ENCODE measurements around the gene HBZ. TPM values are rescaled to one million over a fixed set of nuclear protein-coding genes. Genes with fewer than 3 reads are reported as not detected.

HBZ gene
- total and polyA plus RNA-seq, 2 of the 8 experiments (the other 6 are each of a cell fraction or from before 2014, with no cell fraction given) = 0.12 TPM; not detected in 1

DNA sequence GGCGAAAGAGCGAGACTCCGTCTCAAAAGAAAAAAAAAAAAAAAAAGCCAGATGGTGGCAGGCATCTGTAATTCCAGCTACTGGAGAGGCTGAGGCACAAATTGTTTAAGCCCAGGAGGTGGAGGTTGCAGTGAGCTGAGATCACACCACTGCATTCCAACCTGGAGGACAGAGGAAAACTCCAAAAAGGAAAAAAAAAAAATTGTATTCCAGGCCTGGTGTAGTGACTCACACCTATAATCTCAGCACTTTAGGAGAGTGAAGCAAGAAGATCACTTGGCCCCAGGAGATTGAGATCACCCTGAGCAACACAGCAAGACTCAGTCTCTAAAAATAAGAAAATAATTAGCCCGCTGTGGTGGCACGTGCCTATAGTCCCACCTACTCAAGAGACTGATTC, 47.9 kb downstream of the HBZ start:
- no peak overlapping the region for H2AFZ ChIP-seq (ENCODE audit: low read length)
- no peak overlapping the region for H3K27ac ChIP-seq (ENCODE audit: low read depth, low read length)
- 100% methylated on average over 5 of the region's 5 CpGs; no CpG with 5 or more reads in 1 of the 2 experiments for WGBS, 2 experiments (ENCODE audit: extremely low coverage in 1 of 2, insufficient coverage in 1 of 2, insufficient read length in 1 of 2, insufficient replicate concordance in 2 of 2, low coverage in 1 of 2, low lambda C conversion rate in 2 of 2, missing lambda C conversion rate in 1 of 2)
- H4K5ac ChIP-seq (ENCODE audit: insufficient read length, low read depth, low read length) = no peak overlapping the region
- H3K4me2 ChIP-seq (ENCODE audit: insufficient read depth in 1 of 2, low read depth in 2 of 2, low read length in 2 of 2) = no peak overlapping the region
- H3K4me3 ChIP-seq (ENCODE audit: extremely low read depth in 1 of 4, insufficient read depth in 2 of 4, low read depth in 3 of 4, low read length in 4 of 4) = no peak overlapping the region
- H2BK20ac ChIP-seq (ENCODE audit: low read length) = no peak overlapping the region
- H3K18ac ChIP-seq (ENCODE audit: extremely low read depth, low read length) = no peak overlapping the region
- no peak overlapping the region for H2AK5ac ChIP-seq (ENCODE audit: low read depth, low read length)
- FAIRE-seq (no peak), DNase-seq (ENCODE audit: low read depth in 1 of 2, low spot score in 2 of 2) (no peak)
- no peak overlapping the region for H3K23ac ChIP-seq (ENCODE audit: insufficient read length)
- H3K14ac ChIP-seq (ENCODE audit: insufficient read length) = no peak overlapping the region
- POLR2A ChIA-PET (ENCODE audit: partially characterized antibody) = interaction anchor here (0.6 to 34.3 kb wide), 4 partner anchors 16 to 119 kb away, joined by 3 to 348 read pairs (median 4); partner anchors contain the start of gene LUC7L
- no peak overlapping the region for H3K9ac ChIP-seq (replicated peaks in 1 of 4; ENCODE audit: extremely low read depth in 1 of 4, low read depth in 3 of 4, low read length in 3 of 4)
- no peak overlapping the region for H3K4ac ChIP-seq (replicated peaks; ENCODE audit: insufficient read length, low read depth, low read length)
- H2BK5ac ChIP-seq (ENCODE audit: low read depth, low read length) = no peak overlapping the region
- no peak overlapping the region for H2BK15ac ChIP-seq (ENCODE audit: low read length)
- H3K79me2 ChIP-seq (ENCODE audit: control insufficient read depth in 1 of 2, insufficient read depth in 2 of 2, low read length in 2 of 2) = peaks cover 0 to 7% of the 10 kb centered on the region in 2 experiments; a peak in 2 of 4 replicates
- peaks cover 33 to 70% (median 58%) of the 10 kb centered on the region in 4 experiments for H3K36me3 ChIP-seq (ENCODE audit: control insufficient read depth in 2 of 4, insufficient read depth in 4 of 4, low read length in 3 of 4)
- CTCF ChIA-PET (ENCODE audit: partially characterized antibody) = interaction anchor here (0.5 to 0.6 kb wide), 3 partner anchors 16 to 301 kb away, joined by 3 to 4 read pairs (median 3); no protein-coding TSS in a partner anchor
- H2BK120ac ChIP-seq (replicated peaks; ENCODE audit: low read depth, low read length) = no peak overlapping the region
- H3K9me3 ChIP-seq (ENCODE audit: insufficient read depth in 2 of 2, low read depth in 1 of 2, low read length in 1 of 2) = no peaks in the 10 kb centered on the region
- H3K79me1 ChIP-seq (ENCODE audit: low read depth, low read length) = peaks cover 4% of the 10 kb centered on the region; the same call in 1 of the 2 replicates
- no peak overlapping the region for H2BK12ac ChIP-seq (ENCODE audit: low read depth, low read length)
- no peak overlapping the region for H4K8ac ChIP-seq (ENCODE audit: extremely low read depth, insufficient read depth, low read length)
- no peaks in the 10 kb centered on the region for H3K23me2 ChIP-seq (ENCODE audit: low read depth, low read length)
- no peak overlapping the region for H3K56ac ChIP-seq (replicated peaks; ENCODE audit: insufficient read length, low read depth, low read length)
- no peak overlapping the region for H4K91ac ChIP-seq (replicated peaks; ENCODE audit: insufficient read length, low read length)
- peaks cover 0 to 12% of the 10 kb centered on the region in 2 experiments for H4K20me1 ChIP-seq (replicated peaks in 1 of 2; ENCODE audit: control insufficient read depth in 1 of 2, insufficient read depth in 2 of 2, low read length in 2 of 2)
- no peaks in the 10 kb centered on the region for H3K4me1 ChIP-seq (replicated peaks in 1 of 4; ENCODE audit: control insufficient read depth in 3 of 4, insufficient read depth in 4 of 4, low read length in 3 of 4)
- no peaks in the 10 kb centered on the region for H3K27me3 ChIP-seq (replicated peaks in 1 of 4; ENCODE audit: control insufficient read depth in 3 of 4, extremely low read depth in 1 of 4, insufficient read depth in 3 of 4, low read length in 3 of 4)
- no peak for TF ChIP-seq TCF12 (IDR thresholded peaks at IDR 0.05; ENCODE audit: low read depth, low read length)
- no peak for TF ChIP-seq CREB1 (IDR thresholded peaks at IDR 0.05)
- no peak for TF ChIP-seq SIN3A (conservative IDR thresholded peaks at IDR 0.05 in 1 of 2, IDR thresholded peaks at IDR 0.05 in 1 of 2; ENCODE audit: low read depth in 1 of 2, low read length in 2 of 2)
- TF ChIP-seq TAF1 (IDR thresholded peaks at IDR 0.05; ENCODE audit: low read depth, low read length) = no peak
- TF ChIP-seq NANOG (IDR thresholded peaks at IDR 0.05; ENCODE audit: insufficient read depth, low read depth, low read length, poor library complexity, severe bottlenecking) = no peak
- TF ChIP-seq, protein P1, sequence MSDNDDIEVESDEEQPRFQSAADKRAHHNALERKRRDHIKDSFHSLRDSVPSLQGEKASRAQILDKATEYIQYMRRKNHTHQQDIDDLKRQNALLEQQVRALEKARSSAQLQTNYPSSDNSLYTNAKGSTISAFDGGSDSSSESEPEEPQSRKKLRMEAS (IDR thresholded peaks at IDR 0.05) = no peak
- TF ChIP-seq PHF8 (conservative IDR thresholded peaks at IDR 0.05; ENCODE audit: low read depth, low read length) = no peak
- TF ChIP-seq, protein P2, sequence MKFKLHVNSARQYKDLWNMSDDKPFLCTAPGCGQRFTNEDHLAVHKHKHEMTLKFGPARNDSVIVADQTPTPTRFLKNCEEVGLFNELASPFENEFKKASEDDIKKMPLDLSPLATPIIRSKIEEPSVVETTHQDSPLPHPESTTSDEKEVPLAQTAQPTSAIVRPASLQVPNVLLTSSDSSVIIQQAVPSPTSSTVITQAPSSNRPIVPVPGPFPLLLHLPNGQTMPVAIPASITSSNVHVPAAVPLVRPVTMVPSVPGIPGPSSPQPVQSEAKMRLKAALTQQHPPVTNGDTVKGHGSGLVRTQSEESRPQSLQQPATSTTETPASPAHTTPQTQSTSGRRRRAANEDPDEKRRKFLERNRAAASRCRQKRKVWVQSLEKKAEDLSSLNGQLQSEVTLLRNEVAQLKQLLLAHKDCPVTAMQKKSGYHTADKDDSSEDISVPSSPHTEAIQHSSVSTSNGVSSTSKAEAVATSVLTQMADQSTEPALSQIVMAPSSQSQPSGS (IDR thresholded peaks at IDR 0.05; ENCODE audit: low read length) = no peak
- TF ChIP-seq YY1 (IDR thresholded peaks at IDR 0.05; ENCODE audit: low read depth, low read length) = no peak
- no peak for TF ChIP-seq GTF2F1 (IDR thresholded peaks at IDR 0.05; ENCODE audit: borderline replicate concordance, low read depth, low read length)
- TF ChIP-seq EGR1 (IDR thresholded peaks at IDR 0.05; ENCODE audit: borderline replicate concordance, low read depth, low read length) = no peak
